ENCODE measurements around the gene GRIP2.

- TF ChIP-seq POLR2A (IDR thresholded peaks at IDR 0.05) (no peak), CTCF (IDR thresholded peaks at IDR 0.05) (no peak)
Observed at GRCh38 chr3:14491396-14492190, 48.5 kb downstream of the GRIP2 start.
